GM12878 (cell line): ENCODE results near the gene TBL3. TPM values are rescaled to one million over a fixed set of nuclear protein-coding genes. Genes with fewer than 3 reads are reported as not detected.
A peak's percentile ranks its signal among the peaks of the same experiment; 100 is the strongest.

Experiments
- ATAC-seq: fragments of 200-7000 bp; cut with Tn5 transposase; 3 replicates; pipeline ENCODE4 v1.9.1; 2020; ENCODE audit warnings: mild to moderate bottlenecking, moderate library complexity
- BruUV-seq: library from RNA; stranded (reverse); fragments of 400-500 nt; replicated peaks from 2 replicates; lab custom pipeline; 2021; lab: Mats Ljungman, UMichigan
- CTCF ChIA-PET: fragments of 300-600 bp; sonication (Branson Sonifier 250); formaldehyde crosslinking; extraction: SDS; loops from one replicate; lab custom pipeline; 2021; ENCODE audit warnings: inconsistent platforms; lab: Yijun Ruan, JAX
- POLR2A ChIA-PET: fragments of 350-600 bp; formaldehyde crosslinking; extraction: SDS; loops from one replicate; lab custom pipeline; 2021; ENCODE audit warnings: inconsistent platforms; lab: Charles Lee
- RAD21 ChIA-PET: fragments of 300-600 bp; sonication (Branson Sonifier 250); formaldehyde crosslinking; loops from one replicate; lab custom pipeline; 2023; ENCODE audit warnings: antibody characterized with exemption; ENCODE audit not compliant: unreplicated experiment; lab: Charles Lee
- SMC1A ChIA-PET: fragments of 300-600 bp; sonication (Branson Sonifier 250); formaldehyde crosslinking; loops from one replicate; lab custom pipeline; 2023; ENCODE audit not compliant: unreplicated experiment, uncharacterized antibody; lab: Charles Lee
- DNase-seq: peaks from one replicate; pipeline ENCODE4 v3.0.0-alpha.2; 2011; ENCODE audit warnings: low read depth, low spot score
- FAIRE-seq: peaks from 3 replicates; lab custom pipeline; 2011; peaks lifted over from hg19 to GRCh38; lab: Jason Lieb, UNC
- H2AFZ ChIP-seq: 2 replicates; pipeline ENCODE4 v1.6.0; 2011; ENCODE audit warnings: low read depth, low read length, control low read depth; ENCODE audit not compliant: control insufficient read depth
- H3K27ac ChIP-seq: 2 replicates; pipeline ENCODE4 v1.5.1; 2011; ENCODE audit warnings: control low read depth; ENCODE audit not compliant: control insufficient read depth, insufficient read depth
- H3K27me3 ChIP-seq, 2 experiments: replicated peaks in 1 of 2; 2 replicates each; pipeline versions ENCODE4 v1.6.0 to v1.6.1; 2011; ENCODE audit warnings: low read length in 1 of 2; ENCODE audit not compliant: control insufficient read depth in 2 of 2, insufficient read depth in 2 of 2
- H3K36me3 ChIP-seq, 2 experiments: 2 replicates each; pipeline ENCODE4 v1.5.1; 2011; ENCODE audit warnings: low read length in 1 of 2; ENCODE audit not compliant: control insufficient read depth in 2 of 2, insufficient read depth in 2 of 2
- H3K4me1 ChIP-seq: 2 replicates; pipeline ENCODE4 v1.6.1; 2011; ENCODE audit warnings: mild to moderate bottlenecking, low read length, moderate library complexity, mixed read lengths; ENCODE audit not compliant: control insufficient read depth, insufficient read depth
- H3K4me2 ChIP-seq: 2 replicates; pipeline ENCODE4 v1.6.0; 2011; ENCODE audit warnings: control low read depth; ENCODE audit not compliant: control insufficient read depth, insufficient read depth
- H3K4me3 ChIP-seq: fragments of 200-600 bp; sonication (generic); 2 replicates; pipeline ENCODE4 v1.5.1; 2016
- H3K79me2 ChIP-seq: 2 replicates; pipeline ENCODE4 v1.6.0; 2011; ENCODE audit warnings: low read length; ENCODE audit not compliant: control insufficient read depth, insufficient read depth
- H3K9ac ChIP-seq: 2 replicates; pipeline ENCODE4 v1.8.0; 2011; ENCODE audit warnings: low read length, control low read depth, mixed read lengths; ENCODE audit not compliant: control insufficient read depth, insufficient read depth
- H3K9me3 ChIP-seq: replicated peaks from 3 replicates; pipeline ENCODE4 v1.5.1; 2011; ENCODE audit warnings: mild to moderate bottlenecking, low read length; ENCODE audit not compliant: control insufficient read depth, insufficient read depth
- H4K20me1 ChIP-seq: 2 replicates; pipeline ENCODE4 v1.6.0; 2011; ENCODE audit not compliant: control insufficient read depth, insufficient read depth
- BACH1 ChIP-seq: fragments of 450-650 bp; IDR thresholded peaks from 2 replicates; pipeline ENCODE4 v1.6.1; 2017; ENCODE audit warnings: mild to moderate bottlenecking, borderline replicate concordance
- BCL11A ChIP-seq: IDR thresholded peaks from 2 replicates; pipeline ENCODE4 v1.6.1; 2011; ENCODE audit warnings: low read depth, low read length
- CREB1 ChIP-seq: IDR thresholded peaks from 2 replicates; pipeline ENCODE4 v1.6.1; 2012; ENCODE audit warnings: low read depth, mild to moderate bottlenecking, inconsistent platforms
- HDAC6 ChIP-seq: fragments of 200-600 bp; sonication (generic); IDR thresholded peaks from one replicate; pipeline ENCODE4 v1.8.0; 2017; ENCODE audit warnings: antibody characterized with exemption; ENCODE audit not compliant: unreplicated experiment
- JUNB ChIP-seq: IDR thresholded peaks from 2 replicates; pipeline ENCODE4 v1.6.1; 2016; ENCODE audit warnings: antibody characterized with exemption, mild to moderate bottlenecking
- POU2F2 ChIP-seq: IDR thresholded peaks from 3 replicates; pipeline ENCODE4 v1.6.1; 2011; ENCODE audit warnings: low read depth, mild to moderate bottlenecking, low read length, borderline replicate concordance
- RBBP5 ChIP-seq: fragments of 200-600 bp; sonication (generic); conservative IDR thresholded peaks from 2 replicates; pipeline ENCODE4 v1.6.1; 2016
- SMAD1 ChIP-seq: fragments of 450-650 bp; IDR thresholded peaks from 2 replicates; pipeline ENCODE4 v1.6.1; 2018; ENCODE audit warnings: mild to moderate bottlenecking, low read depth; ENCODE audit not compliant: partially characterized antibody
- SMAD5 ChIP-seq: IDR thresholded peaks from 2 replicates; pipeline ENCODE4 v1.6.1; 2016; ENCODE audit warnings: antibody characterized with exemption, low read depth
- SPI1 ChIP-seq: IDR thresholded peaks from 2 replicates; pipeline ENCODE4 v1.6.1; 2011; ENCODE audit warnings: low read depth, mild to moderate bottlenecking, low read length, moderate library complexity, borderline replicate concordance; ENCODE audit not compliant: insufficient read depth
- SREBF1 ChIP-seq: IDR thresholded peaks from 2 replicates; pipeline ENCODE4 v1.6.1; 2012; ENCODE audit warnings: mild to moderate bottlenecking, low read length
- STAT3 ChIP-seq: IDR thresholded peaks from 2 replicates; pipeline ENCODE4 v1.6.1; 2011; ENCODE audit warnings: low read depth, low read length, improper control_type of control experiment
- TCF3 ChIP-seq: IDR thresholded peaks from 2 replicates; pipeline ENCODE4 v1.6.1; 2012; ENCODE audit warnings: low read depth, mild to moderate bottlenecking, low read length, borderline replicate concordance; ENCODE audit not compliant: insufficient read depth
- WGBS: methylation state at CpG from one replicate; pipeline ENCODE4 v1.1.6; 2016; ENCODE audit warnings: low lambda C conversion rate; ENCODE audit not compliant: insufficient replicate concordance, insufficient coverage; ENCODE audit errors: missing lambda C conversion rate; 5-methylcytosine and 5-hydroxymethylcytosine counted together
- in situ Hi-C: fragments of 300-500 bp; cut with MboI; formaldehyde crosslinking; loops from 9 replicates; pipeline ENCODE4 v1.14.3; 2018; ENCODE audit warnings: mixed read lengths
- intact Hi-C: fragments of 100-400 bp; cut with micrococcal nuclease; formaldehyde crosslinking; loops from one replicate; pipeline ENCODE4 v1.14.2; 2022; ENCODE audit not compliant: unreplicated experiment
- polyA plus RNA-seq, 11 experiments: library from polyadenylated mRNA; depleted of rRNA in 4 of 11; unstranded in 6 of 11; stranded (reverse) in 5 of 11; fragments of >200 nt; fragmentation: Nextera tagmentation in 4 of 11; fragmentation: Illumina TruSeq in 1 of 11; extraction: Ambion mirVana in 4 of 11; extraction: Trizol in 1 of 11; gene quantifications; 1 replicate in 1 of 11; 2 replicates in 10 of 11; pipeline versions ENCODE4 v1.2.1 to v1.2.3, GENCODE V29; 2011 to 2016; ENCODE audit warnings: inconsistent platforms in 2 of 11, missing spikeins in 2 of 11, low read depth in 1 of 11
- total RNA-seq, 4 experiments: library from RNA; depleted of rRNA in 3 of 4; stranded (reverse); fragments of >200 nt in 3 of 4; fragmentation: Illumina TruSeq in 1 of 4; extraction: Trizol in 1 of 4; gene quantifications; 2 replicates each; pipeline versions ENCODE4 v1.2.1 to v1.2.3, GENCODE V29; 2013 to 2021

Gene TBL3
- total and polyA plus RNA-seq, 10 of the 15 experiments (the other 5 are each of a cell fraction or from before 2014, with no cell fraction given): 1.2 to 101 (median 34.2) TPM

DNA sequence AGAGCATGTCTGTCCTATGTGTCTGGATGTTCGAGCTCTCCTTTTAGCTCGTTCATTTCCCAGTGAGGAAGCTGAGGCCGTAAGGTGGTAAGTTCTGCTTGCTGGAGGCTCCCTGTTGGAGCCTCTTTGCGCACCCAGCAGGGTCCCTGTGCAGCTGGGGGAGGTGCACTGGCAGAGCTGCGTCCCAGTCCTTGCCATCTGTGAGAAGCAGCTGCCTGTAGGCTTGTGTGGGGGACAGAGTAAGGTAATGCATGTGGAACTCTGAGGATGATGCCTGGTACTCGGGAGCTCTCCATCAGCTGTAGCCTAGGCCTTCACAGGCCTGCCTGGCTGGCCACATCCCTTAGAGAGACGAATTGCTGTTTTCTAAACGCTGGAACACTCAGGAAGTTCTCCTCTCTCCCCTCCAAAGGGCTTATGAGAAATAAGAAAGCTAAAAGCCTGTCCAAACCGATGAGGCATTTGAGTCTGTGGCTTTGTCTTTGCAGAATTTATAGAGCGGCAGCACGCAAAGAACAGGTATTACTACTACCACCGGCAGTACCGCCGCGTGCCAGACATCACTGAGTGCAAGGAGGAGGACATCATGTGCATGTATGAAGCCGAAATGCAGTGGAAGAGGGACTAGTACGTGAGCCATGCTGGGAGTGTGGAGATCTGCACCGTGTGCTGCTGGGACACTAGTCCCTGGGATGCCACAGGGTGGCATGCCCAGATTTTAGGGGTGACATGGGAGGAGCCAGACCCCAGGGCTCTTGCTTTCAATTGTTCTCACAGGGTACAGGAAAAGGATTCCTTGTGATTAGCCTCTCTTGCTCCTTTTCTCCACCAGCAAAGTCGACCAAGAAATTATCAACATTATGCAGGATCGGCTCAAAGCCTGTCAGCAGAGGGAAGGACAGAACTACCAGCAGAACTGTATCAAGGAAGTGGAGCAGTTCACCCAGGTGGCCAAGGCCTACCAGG lies 10.9 kb upstream of the TBL3 start (continued):
- TF ChIP-seq TCF3 (peak; percentile 39; the same call in 1 of the 2 replicates), BCL11A (peak; percentile 7; the same call in 1 of the 2 replicates), CREB1 (0 out of 2 replicates have a peak, but pooled peaks have one; percentile 36), SMAD1 (no peak), STAT3 (no peak), RBBP5 (no peak), SMAD5 (peak; percentile 92), POU2F2 (no peak; the same call in 2 of the 3 replicates), HDAC6 (no peak), SREBF1 (no peak)

DNA sequence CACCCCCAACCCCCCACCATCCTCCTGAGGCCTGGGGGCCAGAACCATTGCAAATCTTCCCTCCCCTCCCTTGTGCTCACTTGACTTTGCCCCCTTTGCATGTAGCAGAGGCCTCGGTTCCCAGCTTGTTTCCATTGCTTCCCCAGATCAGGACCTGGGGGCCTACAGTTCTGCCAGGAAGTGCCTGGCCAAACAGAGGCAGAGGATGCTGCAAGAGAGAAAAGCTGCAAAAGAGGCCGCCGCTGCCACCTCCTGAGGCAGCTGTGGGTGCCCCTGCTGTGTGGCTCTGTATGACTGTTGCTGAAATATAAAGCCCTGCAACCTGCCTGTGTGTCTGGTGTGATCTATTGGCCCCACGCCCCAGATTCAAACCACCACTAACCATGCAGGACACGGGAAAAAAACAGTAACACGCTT lies 10.2 kb upstream of the TBL3 start:
- Histone ChIP-seq H3K4me1 (peaks cover 19% of the 10 kb centered on the region), H3K36me3 (peaks cover 11 to 13% of the 10 kb centered on the region in 2 experiments; a peak in 3 of 4 replicates), H3K79me2 (peaks cover 67% of the 10 kb centered on the region), H3K4me3 (peak overlapping the region; percentile 98; the same call in 1 of the 2 replicates), H3K27ac (peak overlapping the region; percentile 18; the same call in 1 of the 2 replicates), H3K9ac (peak overlapping the region; percentile 20; the same call in 1 of the 2 replicates), H2AFZ (no peak overlapping the region), H3K27me3 (no peaks in the 10 kb centered on the region), H3K9me3 (no peaks in the 10 kb centered on the region), H4K20me1 (peaks cover 6% of the 10 kb centered on the region; the same call in 1 of the 2 replicates), H3K4me2 (peak overlapping the region; percentile 83)
- 0% methylated on average over 6 of the region's 6 CpGs for WGBS
- ChIA-PET CTCF (interaction anchor here (1.6 kb wide), 1 partner anchor 20 kb away, joined by 5 read pairs; no protein-coding TSS in a partner anchor), POLR2A (interaction anchor here (0.7 to 2.2 kb wide), 3 partner anchors 9 to 86 kb away, joined by 3 to 13 read pairs (median 11); partner anchors contain the start of genes NTHL1, SYNGR3, TBL3 and TSC2), RAD21 (interaction anchor here (1.0 kb wide), 1 partner anchor 18 kb away, joined by 3 read pairs; the partner anchor contains the start of gene MSRB1), SMC1A (no interaction called here)
- in situ Hi-C loops (no loop called here), intact Hi-C loops (no loop called here)
- FAIRE-seq (no peak), DNase-seq (no peak), ATAC-seq (no peak)
- TF ChIP-seq HDAC6 (no peak), SPI1 (no peak), BACH1 (0 out of 2 replicates have a peak, but pooled peaks have one; percentile 11), JUNB (no peak)
- BruUV-seq: no TSS peak
